KOPT-K1 (cell line): Measurements from ENCODE around the gene RPTOR.
A peak's percentile ranks its signal among the peaks of the same experiment; 100 is the strongest.

ENCODE experiments used
- H3K27ac ChIP-seq: fragments of 200-600 bp; sonication (generic); 2 replicates; pipeline ENCODE4 v1.5.1; 2016; ENCODE audit warnings: antibody characterized with exemption, mild to moderate bottlenecking, low read depth, low read length; ENCODE audit not compliant: poor library complexity, severe bottlenecking
- H3K36me3 ChIP-seq: fragments of 200-600 bp; sonication (generic); 2 replicates; pipeline ENCODE4 v1.5.1; 2017; ENCODE audit warnings: antibody characterized with exemption, mild to moderate bottlenecking, low read length, moderate library complexity; ENCODE audit not compliant: insufficient read depth
- H3K9me3 ChIP-seq: fragments of 200-600 bp; sonication (generic); 2 replicates; pipeline ENCODE4 v1.5.1; 2017; ENCODE audit warnings: antibody characterized with exemption, low read length, mild to moderate bottlenecking; ENCODE audit not compliant: insufficient read depth, poor library complexity, severe bottlenecking

Gene RPTOR

GRCh38 chr17:80774643-80775281 lies 230.1 kb downstream of the RPTOR start:
- Histone ChIP-seq H3K27ac (peak overlapping the region; percentile 99), H3K9me3 (no peaks in the 10 kb centered on the region), H3K36me3 (peaks cover 37% of the 10 kb centered on the region)

DNA sequence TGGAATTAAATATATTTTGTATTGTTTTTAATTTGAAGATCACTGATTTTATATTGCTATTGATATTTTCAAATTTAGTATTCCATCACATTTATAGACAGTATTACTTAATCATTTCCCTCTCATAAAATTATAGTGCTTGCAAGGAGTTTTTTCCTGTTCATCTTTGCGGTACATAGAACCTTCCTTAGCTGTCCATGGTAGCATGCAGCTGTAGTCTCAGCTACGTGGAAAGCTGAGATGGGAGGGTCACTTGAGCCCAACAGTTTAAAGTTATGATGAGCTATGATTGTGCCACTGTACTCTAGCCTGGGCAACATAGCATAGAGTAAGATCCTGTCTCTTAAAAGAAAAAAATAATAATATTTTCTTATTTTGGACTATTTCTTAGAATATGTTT lies 231.2 kb downstream of the RPTOR start:
- peaks cover 42% of the 10 kb centered on the region for H3K36me3 ChIP-seq
- H3K9me3 ChIP-seq: no peaks in the 10 kb centered on the region
- H3K27ac ChIP-seq: peak overlapping the region; percentile 99

GRCh38 chr17:80777274-80777673 lies 232.6 kb downstream of the RPTOR start:
- peaks cover 42% of the 10 kb centered on the region for H3K36me3 ChIP-seq
- H3K9me3 ChIP-seq: no peaks in the 10 kb centered on the region
- no peak overlapping the region for H3K27ac ChIP-seq

- H3K9me3 ChIP-seq: no peaks in the 10 kb centered on the region
- H3K27ac ChIP-seq: peak overlapping the region; percentile 89
- H3K36me3 ChIP-seq: peaks cover 42% of the 10 kb centered on the region
Observed at GRCh38 chr17:80778716-80779115, 234.1 kb downstream of the RPTOR start.

DNA sequence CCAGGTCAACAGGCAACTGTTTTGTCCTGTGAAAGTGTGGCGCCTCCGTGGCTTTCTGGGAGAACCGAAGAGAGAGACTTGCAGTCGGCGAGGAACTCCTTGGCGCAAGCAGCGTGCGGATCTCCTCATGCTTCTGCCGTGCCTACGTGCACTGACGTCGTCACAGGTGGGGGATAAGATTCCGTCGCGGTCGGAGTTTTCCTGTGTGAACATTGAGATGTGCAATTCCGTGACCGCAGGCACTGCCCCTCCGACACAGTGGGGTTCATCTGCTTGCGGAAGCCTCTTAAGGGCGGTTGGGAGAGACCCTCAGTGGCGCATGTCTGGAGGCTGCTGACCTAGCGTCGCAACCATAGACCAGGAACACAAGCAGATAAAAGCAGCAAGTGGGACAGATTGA lies 234.7 kb downstream of the RPTOR start:
- Histone ChIP-seq H3K36me3 (peaks cover 42% of the 10 kb centered on the region), H3K9me3 (no peaks in the 10 kb centered on the region), H3K27ac (peak overlapping the region; percentile 89)

- Histone ChIP-seq H3K9me3 (no peaks in the 10 kb centered on the region), H3K27ac (peak overlapping the region; percentile 89), H3K36me3 (peaks cover 42% of the 10 kb centered on the region)
Observed at GRCh38 chr17:80779961-80780380, 235.3 kb downstream of the RPTOR start.

DNA sequence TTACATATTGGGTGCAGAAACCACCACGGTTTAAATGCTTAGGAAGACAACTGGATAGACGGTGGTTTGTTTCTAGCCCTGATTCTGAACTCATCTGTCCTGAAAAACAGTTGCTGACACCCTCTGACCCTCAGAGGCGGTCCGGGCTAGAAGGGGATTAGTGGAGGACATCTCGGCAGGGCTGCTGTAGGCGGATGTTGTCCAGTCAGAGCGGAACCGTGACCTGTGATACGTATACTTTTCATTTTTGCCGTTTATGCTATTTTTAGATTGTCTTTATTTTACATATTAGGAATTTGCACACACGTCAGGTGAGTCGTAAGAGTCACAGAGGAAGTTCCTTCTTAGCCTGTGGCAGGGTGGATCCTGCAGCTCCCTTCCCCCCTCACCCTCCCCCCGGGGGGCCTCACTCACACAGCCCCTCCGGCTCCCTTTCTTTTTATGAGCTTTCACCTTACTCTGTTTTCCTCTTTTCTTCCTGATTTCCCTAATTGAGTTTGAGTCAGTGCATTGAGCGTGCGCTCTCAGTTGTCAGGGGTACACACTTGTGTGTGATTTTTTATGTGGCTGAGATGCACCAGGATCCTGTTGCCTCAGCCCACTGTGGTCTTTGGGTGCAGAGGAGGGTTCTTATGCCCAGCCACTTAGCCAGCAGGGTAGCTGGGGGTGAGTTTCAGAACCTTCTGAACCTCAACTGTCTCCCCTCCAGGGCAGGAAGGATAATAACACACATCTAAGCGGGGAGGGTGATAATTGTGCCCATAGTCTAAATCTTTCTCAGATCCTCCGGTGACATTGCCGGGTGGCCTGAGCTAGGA lies 236.0 kb downstream of the RPTOR start:
- H3K27ac ChIP-seq: peak overlapping the region; percentile 89
- no peaks in the 10 kb centered on the region for H3K9me3 ChIP-seq
- peaks cover 43% of the 10 kb centered on the region for H3K36me3 ChIP-seq

DNA sequence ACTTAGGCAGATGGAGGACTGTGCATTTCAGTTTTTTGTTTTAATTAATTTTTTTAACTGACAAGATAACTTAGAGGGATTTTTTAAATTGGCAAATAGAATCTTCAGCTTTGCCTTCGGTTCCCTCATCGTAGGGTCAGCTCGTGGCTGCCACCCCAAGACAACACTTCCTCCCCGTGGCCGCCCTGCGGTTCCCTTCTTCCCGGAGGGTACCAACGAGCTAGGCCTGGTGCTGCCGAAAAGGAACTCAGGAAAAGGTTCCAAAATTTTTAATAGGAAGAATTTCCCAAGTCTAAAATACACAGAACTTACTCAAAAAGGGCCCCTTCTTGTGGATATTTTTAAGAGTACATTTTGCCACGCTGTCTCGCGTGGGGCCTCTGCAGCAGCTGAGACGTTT lies 236.6 kb downstream of the RPTOR start:
- Histone ChIP-seq H3K27ac (peak overlapping the region; percentile 89), H3K9me3 (no peaks in the 10 kb centered on the region), H3K36me3 (peaks cover 45% of the 10 kb centered on the region)

DNA sequence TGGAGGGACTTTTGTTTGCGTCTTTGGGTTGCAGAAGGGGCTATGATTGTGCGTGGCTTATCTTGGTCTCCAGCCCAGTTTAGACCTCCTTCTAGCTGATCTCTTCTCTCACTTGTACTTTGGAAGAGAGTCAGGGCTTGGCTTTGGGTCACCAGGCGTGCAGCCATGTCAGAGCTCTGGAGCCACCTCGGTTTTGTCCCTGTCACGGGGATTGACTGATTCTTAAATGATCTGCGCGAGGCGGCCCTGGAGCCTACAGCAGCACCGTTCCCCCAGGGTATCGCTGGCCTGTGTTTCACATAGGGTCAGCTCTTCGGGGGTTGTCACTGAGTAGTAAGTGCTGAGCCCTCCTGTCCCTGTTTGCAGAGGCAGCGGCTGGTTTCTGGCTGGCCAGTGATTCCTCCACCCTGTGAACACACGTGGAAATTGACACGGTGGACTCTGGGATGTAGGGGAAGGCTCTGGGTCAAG lies 237.2 kb downstream of the RPTOR start:
- Histone ChIP-seq H3K36me3 (peaks cover 43% of the 10 kb centered on the region), H3K27ac (peak overlapping the region; percentile 89), H3K9me3 (no peaks in the 10 kb centered on the region)

- Histone ChIP-seq H3K27ac (peak overlapping the region; percentile 89), H3K9me3 (peaks cover 4% of the 10 kb centered on the region), H3K36me3 (peaks cover 43% of the 10 kb centered on the region)
Observed at GRCh38 chr17:80782536-80783427, 238.1 kb downstream of the RPTOR start.

- Histone ChIP-seq H3K27ac (peak overlapping the region; percentile 89), H3K9me3 (peaks cover 8% of the 10 kb centered on the region), H3K36me3 (peaks cover 38% of the 10 kb centered on the region)
Observed at GRCh38 chr17:80783486-80783885, 238.8 kb downstream of the RPTOR start.

DNA sequence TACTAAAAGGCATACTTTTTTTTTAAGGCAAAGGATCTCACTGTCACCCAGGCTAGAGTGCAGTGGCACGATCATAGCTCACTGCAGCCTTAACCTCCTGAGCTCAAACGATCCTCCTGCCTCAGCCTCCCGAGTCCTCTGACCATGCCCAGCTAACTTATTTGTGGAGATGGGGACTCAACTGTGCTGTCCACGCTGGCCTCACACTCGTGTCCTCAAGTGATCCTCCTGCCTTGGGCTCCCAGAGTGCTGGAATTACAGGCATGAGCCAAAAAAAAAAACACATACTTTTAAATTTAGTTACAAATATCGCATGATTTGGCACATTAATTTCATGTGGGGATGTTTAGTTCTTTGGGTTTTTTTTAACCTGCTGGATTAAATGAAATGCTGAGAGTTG lies 239.3 kb downstream of the RPTOR start:
- Histone ChIP-seq H3K27ac (peak overlapping the region; percentile 89), H3K36me3 (peaks cover 33% of the 10 kb centered on the region)

DNA sequence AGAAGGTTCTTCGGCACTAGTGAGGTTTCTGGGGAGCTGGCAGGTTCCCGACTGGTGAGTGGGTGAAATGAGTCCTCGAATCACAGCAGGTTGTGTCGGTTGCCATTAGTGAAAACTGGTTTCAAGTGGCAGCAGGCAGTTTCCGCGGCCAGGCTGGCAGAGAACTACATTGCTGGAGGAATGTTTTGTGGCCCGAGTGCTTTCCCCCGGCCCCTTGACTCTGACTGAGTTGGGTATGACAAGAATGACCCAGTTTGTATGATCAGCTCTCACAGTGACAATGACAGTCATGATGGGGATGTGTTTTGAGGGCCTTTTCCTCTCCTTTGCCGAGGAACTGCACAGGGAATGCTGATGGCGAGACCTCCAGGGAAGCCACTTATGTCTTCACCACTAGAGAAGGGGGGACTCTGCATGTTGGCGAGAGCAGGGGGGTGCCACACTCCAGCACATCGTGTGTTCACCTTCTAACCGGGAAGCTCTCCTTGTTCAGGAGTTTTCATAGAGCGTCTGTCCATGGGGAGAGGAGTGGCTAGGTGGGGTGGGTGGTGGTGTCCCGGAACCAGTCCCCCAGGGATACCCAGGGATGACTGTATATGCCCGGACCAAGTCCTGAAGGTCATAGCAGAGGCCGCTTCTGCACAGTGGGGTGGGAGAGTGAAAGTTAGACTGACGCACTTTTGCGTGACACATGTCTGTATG lies 241.0 kb downstream of the RPTOR start:
- peaks cover 21% of the 10 kb centered on the region; the same call in 1 of the 2 replicates for H3K36me3 ChIP-seq
- peak overlapping the region; percentile 54 for H3K27ac ChIP-seq
- H3K9me3 ChIP-seq: peaks cover 8% of the 10 kb centered on the region

More for the DNA sequence above, 239.3 kb downstream of the RPTOR start:
- H3K9me3 ChIP-seq: peaks cover 8% of the 10 kb centered on the region

DNA sequence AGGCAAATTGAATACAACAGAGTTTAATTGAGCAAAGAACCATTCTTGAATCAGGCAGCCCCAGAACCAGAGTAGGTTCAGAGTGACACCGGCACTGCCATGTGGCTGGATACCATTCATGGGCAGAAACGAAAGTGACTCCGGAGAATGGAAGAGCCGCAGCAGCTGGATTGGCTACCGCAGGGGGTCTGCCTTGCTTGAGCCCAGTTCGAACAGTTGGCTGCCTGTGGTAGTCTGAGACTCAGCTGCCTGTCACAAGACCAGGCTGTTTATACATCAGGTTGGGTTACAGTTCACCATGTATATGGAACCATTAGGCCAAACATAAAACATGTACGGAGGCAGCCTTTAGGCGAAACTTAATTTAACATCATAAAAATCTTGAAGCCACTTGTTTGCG lies 241.8 kb downstream of the RPTOR start:
- H3K27ac ChIP-seq: peak overlapping the region; percentile 54
- peaks cover 8% of the 10 kb centered on the region for H3K9me3 ChIP-seq
- peaks cover 21% of the 10 kb centered on the region; the same call in 1 of the 2 replicates for H3K36me3 ChIP-seq
